GM12891 (cell line): ENCODE results near the gene TRAPPC2B.

Experiments
- POLR2A ChIP-seq: IDR thresholded peaks from 2 replicates; pipeline ENCODE4 v1.6.1; 2011; ENCODE audit warnings: low read depth, low read length, control low read depth
- POLR2AphosphoS5 ChIP-seq: IDR thresholded peaks from 2 replicates; pipeline ENCODE4 v1.6.1; 2011; ENCODE audit warnings: low read depth, low read length, control low read depth
- TAF1 ChIP-seq: IDR thresholded peaks from 2 replicates; pipeline ENCODE4 v1.6.1; 2011; ENCODE audit warnings: low read depth, low read length, control low read depth

- TF ChIP-seq POLR2AphosphoS5: no peak
- no peak for TF ChIP-seq POLR2A
- no peak for TF ChIP-seq TAF1
These were observed 19.6 kb downstream of the TRAPPC2B start for GRCh38 chr19:57382806-57383488.
